Activated T-helper 1 cell treated with anti-CD3 and anti-CD28 coated beads, Interleukin-12 subunit alpha, Interleukin-12 subunit beta, Interleukin-2, Interleukin-4 antibody, amounts not matched to agents 30 ng/mL and 10 ng/mL and 1 ng/mL, durations not matched to agents 14 hours and 24 hours and 36 hours (primary cell): Measurements from ENCODE around the gene CCDC134. TPM values are rescaled to one million over a fixed set of nuclear protein-coding genes. Genes with fewer than 3 reads are reported as not detected.

Experiments
- DNase-seq: peaks from one replicate; pipeline ENCODE4 v3.0.0; 2021; ENCODE audit warnings: low spot score
- H3K27ac Mint-ChIP-seq: one replicate; pipeline ENCODE4 v1.8.0; 2021; ENCODE audit warnings: mild to moderate bottlenecking, mixed read lengths
- H3K27me3 Mint-ChIP-seq: one replicate; pipeline ENCODE4 v1.8.0; 2022; ENCODE audit warnings: mild to moderate bottlenecking, moderate library complexity, mixed read lengths; ENCODE audit not compliant: insufficient read depth
- H3K36me3 Mint-ChIP-seq: one replicate; pipeline ENCODE4 v1.8.0; 2021; ENCODE audit warnings: low read depth, mixed read lengths
- H3K4me1 Mint-ChIP-seq: one replicate; pipeline ENCODE4 v1.8.0; 2021; ENCODE audit warnings: low read depth, mixed read lengths
- H3K4me3 Mint-ChIP-seq: one replicate; pipeline ENCODE4 v1.8.0; 2021; ENCODE audit warnings: mild to moderate bottlenecking, moderate library complexity, mixed read lengths
- H3K9me3 Mint-ChIP-seq: one replicate; pipeline ENCODE4 v1.8.0; 2021; ENCODE audit warnings: mixed read lengths
- intact Hi-C: fragments of 100-400 bp; cut with micrococcal nuclease; formaldehyde crosslinking; loops from one replicate; pipeline ENCODE4 v1.15.1; 2024
- total RNA-seq: library from RNA; stranded (reverse); gene quantifications from 2 replicates; pipeline ENCODE4 v1.2.3, GENCODE V29; 2022

The CCDC134 gene
- total RNA-seq, 1 donor from 2014 or later, result 19.6 TPM

- intact Hi-C loops, result loop anchor here (1.0 to 2.0 kb wide), 4 partner anchors 32 to 568 kb away; partner anchors contain the start of gene SREBF2
- Mint-ChIP-seq H3K36me3 (peaks cover 17% of the 10 kb centered on the region), H3K27me3 (no peaks in the 10 kb centered on the region)
Measured at GRCh38 chr22:41801147-41801819, 804 bp downstream of the CCDC134 start.

GRCh38 chr22:41801886-41802285 lies 1.4 kb downstream of the CCDC134 start:
- Mint-ChIP-seq H3K27ac (peak overlapping the region; percentile 98), H3K4me1 (peaks cover 35% of the 10 kb centered on the region), H3K4me3 (peak overlapping the region; percentile 99), H3K9me3 (no peaks in the 10 kb centered on the region), H3K36me3 (peaks cover 17% of the 10 kb centered on the region), H3K27me3 (no peaks in the 10 kb centered on the region)
- DNase-seq, result no peak
- intact Hi-C loops, result loop anchor here (1.0 to 2.0 kb wide), 4 partner anchors 31 to 567 kb away; partner anchors contain the start of gene SREBF2

More at GRCh38 chr22:41801147-41801819, 804 bp downstream of the CCDC134 start:
- H3K4me3 Mint-ChIP-seq, result peak overlapping the region; percentile 99
- peak overlapping the region; percentile 98 for H3K27ac Mint-ChIP-seq
- H3K4me1 Mint-ChIP-seq, result peaks cover 35% of the 10 kb centered on the region
- H3K9me3 Mint-ChIP-seq, result no peaks in the 10 kb centered on the region
- no peak for DNase-seq

- Mint-ChIP-seq H3K36me3 (peaks cover 23% of the 10 kb centered on the region), H3K9me3 (no peaks in the 10 kb centered on the region), H3K27ac (no peak overlapping the region)
Measured at GRCh38 chr22:41805639-41806038, 5.2 kb downstream of the CCDC134 start.

GRCh38 chr22:41808400-41808799 lies 7.9 kb downstream of the CCDC134 start:
- no peaks in the 10 kb centered on the region for H3K27me3 Mint-ChIP-seq
- H3K36me3 Mint-ChIP-seq, result peaks cover 14% of the 10 kb centered on the region
- H3K9me3 Mint-ChIP-seq, result no peaks in the 10 kb centered on the region
- H3K4me3 Mint-ChIP-seq, result no peak overlapping the region
- DNase-seq, result no peak
- peaks cover 13% of the 10 kb centered on the region for H3K4me1 Mint-ChIP-seq
- intact Hi-C loops, result no loop called here
- no peak overlapping the region for H3K27ac Mint-ChIP-seq

More at GRCh38 chr22:41805639-41806038, 5.2 kb downstream of the CCDC134 start:
- DNase-seq, result no peak
- H3K4me3 Mint-ChIP-seq, result no peak overlapping the region
- intact Hi-C loops, result no loop called here
- H3K27me3 Mint-ChIP-seq, result no peaks in the 10 kb centered on the region
- peaks cover 27% of the 10 kb centered on the region for H3K4me1 Mint-ChIP-seq

GRCh38 chr22:41810022-41810421 lies 9.5 kb downstream of the CCDC134 start:
- H3K27me3 Mint-ChIP-seq, result no peaks in the 10 kb centered on the region
- intact Hi-C loops, result no loop called here
- no peaks in the 10 kb centered on the region for H3K9me3 Mint-ChIP-seq

GRCh38 chr22:41812805-41813545 lies 12.5 kb downstream of the CCDC134 start:
- Mint-ChIP-seq H3K27ac (no peak overlapping the region), H3K9me3 (no peaks in the 10 kb centered on the region), H3K36me3 (peaks cover 24% of the 10 kb centered on the region), H3K4me1 (peaks cover 6% of the 10 kb centered on the region), H3K27me3 (no peaks in the 10 kb centered on the region), H3K4me3 (no peak overlapping the region)
- intact Hi-C loops, result no loop called here
- no peak for DNase-seq

More at GRCh38 chr22:41810022-41810421, 9.5 kb downstream of the CCDC134 start:
- DNase-seq, result no peak
- Mint-ChIP-seq H3K4me3 (no peak overlapping the region), H3K27ac (no peak overlapping the region), H3K36me3 (peaks cover 21% of the 10 kb centered on the region), H3K4me1 (peaks cover 1% of the 10 kb centered on the region)

GRCh38 chr22:41813726-41814410 lies 13.4 kb downstream of the CCDC134 start:
- intact Hi-C loops, result no loop called here
- Mint-ChIP-seq H3K27me3 (no peaks in the 10 kb centered on the region), H3K36me3 (peaks cover 22% of the 10 kb centered on the region), H3K27ac (no peak overlapping the region), H3K4me1 (peaks cover 6% of the 10 kb centered on the region), H3K4me3 (no peak overlapping the region), H3K9me3 (no peaks in the 10 kb centered on the region)
- DNase-seq, result no peak

- H3K4me3 Mint-ChIP-seq, result no peak overlapping the region
Measured at GRCh38 chr22:41815716-41816115, 15.2 kb downstream of the CCDC134 start.

GRCh38 chr22:41816241-41816640 lies 15.8 kb downstream of the CCDC134 start:
- H3K27me3 Mint-ChIP-seq, result no peaks in the 10 kb centered on the region
- DNase-seq, result no peak
- peaks cover 6% of the 10 kb centered on the region for H3K4me1 Mint-ChIP-seq
- intact Hi-C loops, result no loop called here
- H3K27ac Mint-ChIP-seq, result no peak overlapping the region
- no peak overlapping the region for H3K4me3 Mint-ChIP-seq
- no peaks in the 10 kb centered on the region for H3K9me3 Mint-ChIP-seq
- peaks cover 28% of the 10 kb centered on the region for H3K36me3 Mint-ChIP-seq

More at GRCh38 chr22:41815716-41816115, 15.2 kb downstream of the CCDC134 start:
- Mint-ChIP-seq H3K27ac (no peak overlapping the region), H3K27me3 (no peaks in the 10 kb centered on the region), H3K36me3 (peaks cover 25% of the 10 kb centered on the region), H3K4me1 (peaks cover 6% of the 10 kb centered on the region), H3K9me3 (no peaks in the 10 kb centered on the region)
- intact Hi-C loops, result no loop called here
- no peak for DNase-seq

GRCh38 chr22:41816871-41817270 lies 16.4 kb downstream of the CCDC134 start:
- H3K27me3 Mint-ChIP-seq, result no peaks in the 10 kb centered on the region
- intact Hi-C loops, result no loop called here
- peaks cover 33% of the 10 kb centered on the region for H3K36me3 Mint-ChIP-seq
- no peak for DNase-seq
- no peak overlapping the region for H3K27ac Mint-ChIP-seq
- no peaks in the 10 kb centered on the region for H3K9me3 Mint-ChIP-seq
- peaks cover 12% of the 10 kb centered on the region for H3K4me1 Mint-ChIP-seq
- H3K4me3 Mint-ChIP-seq, result no peak overlapping the region

GRCh38 chr22:41818011-41818410 lies 17.5 kb downstream of the CCDC134 start:
- no peak for DNase-seq
- Mint-ChIP-seq H3K36me3 (peaks cover 39% of the 10 kb centered on the region), H3K9me3 (no peaks in the 10 kb centered on the region), H3K4me3 (no peak overlapping the region), H3K4me1 (peaks cover 23% of the 10 kb centered on the region), H3K27me3 (no peaks in the 10 kb centered on the region), H3K27ac (no peak overlapping the region)
- intact Hi-C loops, result no loop called here

- no peak for DNase-seq
- H3K27me3 Mint-ChIP-seq, result no peaks in the 10 kb centered on the region
- no peaks in the 10 kb centered on the region for H3K9me3 Mint-ChIP-seq
- H3K4me3 Mint-ChIP-seq, result no peak overlapping the region
- peaks cover 37% of the 10 kb centered on the region for H3K36me3 Mint-ChIP-seq
- intact Hi-C loops, result no loop called here
- no peak overlapping the region for H3K27ac Mint-ChIP-seq
- peaks cover 28% of the 10 kb centered on the region for H3K4me1 Mint-ChIP-seq
Measured at GRCh38 chr22:41818596-41818995, 18.1 kb downstream of the CCDC134 start.

- H3K27me3 Mint-ChIP-seq, result no peaks in the 10 kb centered on the region
- peaks cover 34% of the 10 kb centered on the region for H3K4me1 Mint-ChIP-seq
- peaks cover 39% of the 10 kb centered on the region for H3K36me3 Mint-ChIP-seq
- H3K9me3 Mint-ChIP-seq, result no peaks in the 10 kb centered on the region
- DNase-seq, result no peak
- intact Hi-C loops, result no loop called here
- no peak overlapping the region for H3K4me3 Mint-ChIP-seq
- peak overlapping the region; percentile 6 for H3K27ac Mint-ChIP-seq
Measured at GRCh38 chr22:41819257-41819656, 18.8 kb downstream of the CCDC134 start.
